HG02571 (cell line): ENCODE measurements around the gene C4orf36.
"Not testable (repeated sequence)": the region's sequence is repeated elsewhere in the genome, so short reads cannot be mapped to it uniquely, and the experiment has no call there.

Source experiments
- ATAC-seq: cut with Tn5 transposase; IDR thresholded peaks from one replicate; pipeline ENCODE4 v1.9.1; 2021; ENCODE audit warnings: mild to moderate bottlenecking, moderate library complexity; ENCODE audit not compliant: unreplicated experiment

The C4orf36 gene

GRCh38 chr4:86917212-86918039, 25.2 kb upstream of the C4orf36 start:
- no peak for ATAC-seq

- no peak for ATAC-seq
Measured at GRCh38 chr4:86916392-86916791, 24.2 kb upstream of the C4orf36 start.

- ATAC-seq = no peak
Measured at GRCh38 chr4:86910820-86911684, 18.8 kb upstream of the C4orf36 start.

GRCh38 chr4:86910369-86910768, 18.1 kb upstream of the C4orf36 start:
- ATAC-seq = no peak

- ATAC-seq = no peak
Measured at GRCh38 chr4:86909546-86910295, 17.5 kb upstream of the C4orf36 start.

GRCh38 chr4:86908251-86908657, 16.0 kb upstream of the C4orf36 start:
- no peak for ATAC-seq

- ATAC-seq = no peak
Measured at GRCh38 chr4:86901864-86902263, 9.6 kb upstream of the C4orf36 start.

- ATAC-seq = no peak
Measured at GRCh38 chr4:86898562-86898961, 6.3 kb upstream of the C4orf36 start.

- no peak for ATAC-seq
Measured at GRCh38 chr4:86896596-86896995, 4.4 kb upstream of the C4orf36 start.

- no peak for ATAC-seq
Measured at GRCh38 chr4:86895692-86896488, 3.7 kb upstream of the C4orf36 start.

GRCh38 chr4:86894455-86894854, 2.2 kb upstream of the C4orf36 start:
- ATAC-seq = no peak

- no peak for ATAC-seq
Measured at GRCh38 chr4:86893136-86893535, 914 bp upstream of the C4orf36 start.

GRCh38 chr4:86892636-86892960, 376 bp upstream of the C4orf36 start:
- ATAC-seq = no peak

- no peak for ATAC-seq
Measured at GRCh38 chr4:86890790-86891189, 1.4 kb downstream of the C4orf36 start.

- no peak for ATAC-seq
Measured at GRCh38 chr4:86879641-86880040, 12.6 kb downstream of the C4orf36 start.

- ATAC-seq = no peak
Measured at GRCh38 chr4:86878640-86879039, 13.6 kb downstream of the C4orf36 start.

- no peak for ATAC-seq
Measured at GRCh38 chr4:86876894-86877685, 15.1 kb downstream of the C4orf36 start.

- not testable (repeated sequence) for ATAC-seq
Measured at GRCh38 chr4:86875436-86875835, 16.8 kb downstream of the C4orf36 start.

- ATAC-seq = no peak
Measured at GRCh38 chr4:86872135-86872534, 20.1 kb downstream of the C4orf36 start.
